ENCODE measurements around the gene H2AZ1.

Gene H2AZ1

GRCh38 chr4:99987681-99988080 is 37.6 kb upstream of the H2AZ1 start:
- H3K27me3 ChIP-seq (replicated peaks; ENCODE audit: insufficient read depth, low read length), result no peaks in the 10 kb centered on the region
- H3F3A ChIP-seq (ENCODE audit: insufficient read depth, low read length), result peaks cover 12% of the 10 kb centered on the region
- H3K9me2 ChIP-seq (replicated peaks; ENCODE audit: insufficient read depth, low read length), result no peaks in the 10 kb centered on the region
- no peak for DNase-seq
- H3K79me2 ChIP-seq (ENCODE audit: low read length), result no peaks in the 10 kb centered on the region
- H3K4me2 ChIP-seq (ENCODE audit: low read depth, low read length), result no peak overlapping the region
- H3K36me3 ChIP-seq (replicated peaks; ENCODE audit: insufficient read depth, low read length), result no peaks in the 10 kb centered on the region
- TF ChIP-seq EZH2 (optimal IDR thresholded peaks at IDR 0.05; ENCODE audit: low read depth, low read length) (no peak), CTCF (IDR thresholded peaks at IDR 0.05; ENCODE audit: low read length) (no peak), EZH2phosphoT487 (IDR thresholded peaks at IDR 0.05; ENCODE audit: low read length) (no peak)
- H4K20me1 ChIP-seq (ENCODE audit: insufficient read depth, low read length), result no peaks in the 10 kb centered on the region
- H3K27ac ChIP-seq (ENCODE audit: low read length), result no peak overlapping the region
- H2AFZ ChIP-seq (ENCODE audit: low read length), result no peak overlapping the region
- H3K4me3 ChIP-seq (ENCODE audit: low read length), result no peak overlapping the region
- H3K9me3 ChIP-seq (replicated peaks; ENCODE audit: insufficient read depth, low read length), result no peaks in the 10 kb centered on the region
- no peak overlapping the region for H3K9ac ChIP-seq (ENCODE audit: low read length)
- H3K4me1 ChIP-seq (ENCODE audit: low read length), result peaks cover 25% of the 10 kb centered on the region

- no peak overlapping the region for H2AFZ ChIP-seq (ENCODE audit: low read length)
- TF ChIP-seq CTCF (IDR thresholded peaks at IDR 0.05; ENCODE audit: low read length) (no peak), EZH2 (optimal IDR thresholded peaks at IDR 0.05; ENCODE audit: low read depth, low read length) (no peak), EZH2phosphoT487 (IDR thresholded peaks at IDR 0.05; ENCODE audit: low read length) (no peak)
- DNase-seq, result peak; percentile 57
Measured at GRCh38 chr4:99986792-99987191, 36.7 kb upstream of the H2AZ1 start.

GRCh38 chr4:99983289-99983943 is 33.3 kb upstream of the H2AZ1 start:
- H3K36me3 ChIP-seq (replicated peaks; ENCODE audit: insufficient read depth, low read length), result no peaks in the 10 kb centered on the region
- H3K9me3 ChIP-seq (replicated peaks; ENCODE audit: insufficient read depth, low read length), result no peaks in the 10 kb centered on the region
- peak overlapping the region; percentile 12; the same call in 1 of the 2 replicates for H3K4me3 ChIP-seq (ENCODE audit: low read length)
- no peak for TF ChIP-seq EZH2phosphoT487 (IDR thresholded peaks at IDR 0.05; ENCODE audit: low read length)
- no peak for TF ChIP-seq EZH2 (optimal IDR thresholded peaks at IDR 0.05; ENCODE audit: low read depth, low read length)
- no peak for TF ChIP-seq CTCF (IDR thresholded peaks at IDR 0.05; ENCODE audit: low read length)
- H3K79me2 ChIP-seq (ENCODE audit: low read length), result no peaks in the 10 kb centered on the region
- no peaks in the 10 kb centered on the region for H3K27me3 ChIP-seq (replicated peaks; ENCODE audit: insufficient read depth, low read length)
- H3K27ac ChIP-seq (ENCODE audit: low read length), result peak overlapping the region; percentile 31; the same call in 1 of the 2 replicates
- H3K4me1 ChIP-seq (ENCODE audit: low read length), result peaks cover 28% of the 10 kb centered on the region
- H3F3A ChIP-seq (ENCODE audit: insufficient read depth, low read length), result peaks cover 12% of the 10 kb centered on the region
- no peaks in the 10 kb centered on the region for H3K9me2 ChIP-seq (replicated peaks; ENCODE audit: insufficient read depth, low read length)
- no peaks in the 10 kb centered on the region for H4K20me1 ChIP-seq (ENCODE audit: insufficient read depth, low read length)
- peak overlapping the region; percentile 13 for H2AFZ ChIP-seq (ENCODE audit: low read length)
- H3K9ac ChIP-seq (ENCODE audit: low read length), result no peak overlapping the region
- peak; percentile 73 for DNase-seq
- peak overlapping the region; percentile 64 for H3K4me2 ChIP-seq (ENCODE audit: low read depth, low read length)

More at GRCh38 chr4:99986792-99987191, 36.7 kb upstream of the H2AZ1 start:
- H3K4me1 ChIP-seq (ENCODE audit: low read length), result peaks cover 28% of the 10 kb centered on the region
- H3K27me3 ChIP-seq (replicated peaks; ENCODE audit: insufficient read depth, low read length), result no peaks in the 10 kb centered on the region
- H3F3A ChIP-seq (ENCODE audit: insufficient read depth, low read length), result peaks cover 12% of the 10 kb centered on the region
- peak overlapping the region; percentile 38; the same call in 1 of the 2 replicates for H3K4me2 ChIP-seq (ENCODE audit: low read depth, low read length)
- H3K36me3 ChIP-seq (replicated peaks; ENCODE audit: insufficient read depth, low read length), result no peaks in the 10 kb centered on the region
- H4K20me1 ChIP-seq (ENCODE audit: insufficient read depth, low read length), result no peaks in the 10 kb centered on the region
- no peaks in the 10 kb centered on the region for H3K79me2 ChIP-seq (ENCODE audit: low read length)
- no peak overlapping the region for H3K27ac ChIP-seq (ENCODE audit: low read length)
- no peak overlapping the region for H3K9ac ChIP-seq (ENCODE audit: low read length)
- no peaks in the 10 kb centered on the region for H3K9me2 ChIP-seq (replicated peaks; ENCODE audit: insufficient read depth, low read length)
- H3K4me3 ChIP-seq (ENCODE audit: low read length), result no peak overlapping the region
- H3K9me3 ChIP-seq (replicated peaks; ENCODE audit: insufficient read depth, low read length), result no peaks in the 10 kb centered on the region

Data from MM.1S (cell line).